Esophagus (tissue), 2 donors: ENCODE data around the gene STRIP2. TPM values are rescaled to one million over a fixed set of nuclear protein-coding genes. Genes with fewer than 3 reads are reported as not detected.

Experiments
- H3K27ac ChIP-seq, 2 donors: one replicate each; pipeline ENCODE4 v1.5.1; 2013; ENCODE audit warnings: low read depth in 2 of 2, mild to moderate bottlenecking in 2 of 2, inconsistent platforms in 1 of 2, low read length in 1 of 2, moderate library complexity in 1 of 2
- H3K27me3 ChIP-seq, 2 donors: one replicate each; pipeline ENCODE4 v1.6.1; 2013; ENCODE audit warnings: low read length in 2 of 2, control low read depth in 1 of 2, mild to moderate bottlenecking in 1 of 2; ENCODE audit not compliant: insufficient read depth in 2 of 2, control insufficient read depth in 1 of 2
- H3K36me3 ChIP-seq, 2 donors: one replicate each; pipeline ENCODE4 v1.6.1; 2013; ENCODE audit warnings: low read length in 1 of 2; ENCODE audit not compliant: control insufficient read depth in 2 of 2, insufficient read depth in 2 of 2
- H3K4me1 ChIP-seq, 2 donors: one replicate each; pipeline ENCODE4 v1.6.1; 2013; ENCODE audit warnings: low read length in 1 of 2; ENCODE audit not compliant: control insufficient read depth in 2 of 2, insufficient read depth in 2 of 2
- H3K4me3 ChIP-seq, 2 donors: one replicate each; pipeline ENCODE4 v1.5.1; 2013; ENCODE audit warnings: low read length in 2 of 2, mild to moderate bottlenecking in 2 of 2, low read depth in 1 of 2, moderate library complexity in 1 of 2
- H3K9me3 ChIP-seq, 2 donors: one replicate each; pipeline ENCODE4 v1.6.1; 2013; ENCODE audit warnings: mild to moderate bottlenecking in 2 of 2, low read depth in 1 of 2, low read length in 1 of 2, moderate library complexity in 1 of 2; ENCODE audit not compliant: control insufficient read depth in 2 of 2, insufficient read depth in 1 of 2
- WGBS, 2 donors: extraction: QIAGEN DNeasy Blood & Tissue Kit; methylation state at CpG; one replicate each; pipeline ENCODE4 v1.1.7; 2013; 5-methylcytosine and 5-hydroxymethylcytosine counted together
- polyA plus RNA-seq, 2 donors: library from polyadenylated mRNA; stranded (reverse); fragments of 200-250 nt; gene quantifications; one replicate each; pipeline ENCODE4 v1.2.3, GENCODE V29; 2013
- donor health status: healthy with polysubstance abuse.
- donor health status: Bipolar disorder and iron deficiency.

Gene STRIP2
- polyA plus RNA-seq, 2 donors: 0.78 to 1.0 TPM

GRCh38 chr7:129417073-129417472 is 17.2 kb upstream of the STRIP2 start:
- H3K36me3 ChIP-seq: no peaks in the 10 kb centered on the region
- H3K4me3 ChIP-seq: no peak overlapping the region
- no peaks in the 10 kb centered on the region for H3K27me3 ChIP-seq
- no peaks in the 10 kb centered on the region for H3K4me1 ChIP-seq
- no peak overlapping the region for H3K27ac ChIP-seq
- 91 to 93% methylated on average over 5 of the region's 5 CpGs for WGBS, 2 donors
- H3K9me3 ChIP-seq: no peaks in the 10 kb centered on the region

- H3K27me3 ChIP-seq: no peaks in the 10 kb centered on the region
- WGBS, 2 donors: 43 to 53% methylated on average over 2 of the region's 2 CpGs
- no peak overlapping the region for H3K4me3 ChIP-seq
- no peaks in the 10 kb centered on the region for H3K4me1 ChIP-seq
- no peaks in the 10 kb centered on the region for H3K9me3 ChIP-seq
- H3K36me3 ChIP-seq: peaks cover 0 to 9% of the 10 kb centered on the region in 2 donors
- no peak overlapping the region for H3K27ac ChIP-seq
Observed at GRCh38 chr7:129421717-129422250, 12.4 kb upstream of the STRIP2 start.

DNA sequence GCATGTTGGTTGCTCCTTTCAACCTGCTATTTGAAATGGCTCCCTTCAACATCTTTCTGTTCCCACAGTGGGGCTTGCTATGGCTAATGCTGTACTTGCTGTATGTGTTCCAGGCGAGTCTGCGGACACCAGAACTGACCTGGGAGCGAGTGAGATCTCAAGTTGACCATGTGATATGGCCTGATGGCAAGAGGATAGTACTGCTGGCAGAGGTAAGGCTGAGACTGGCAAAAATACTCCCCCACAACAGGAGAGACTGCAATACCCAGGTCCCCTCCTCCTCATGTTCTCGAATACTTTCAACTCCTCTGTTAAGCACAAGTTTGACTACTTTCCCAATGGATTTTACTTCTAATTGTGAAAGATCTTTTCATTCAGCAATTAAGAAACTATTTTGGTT is 11.5 kb upstream of the STRIP2 start:
- H3K36me3 ChIP-seq: peaks cover 4 to 9% of the 10 kb centered on the region in 2 donors
- no peaks in the 10 kb centered on the region for H3K4me1 ChIP-seq
- no peaks in the 10 kb centered on the region for H3K27me3 ChIP-seq
- no peaks in the 10 kb centered on the region for H3K9me3 ChIP-seq
- H3K27ac ChIP-seq: no peak overlapping the region
- no peak overlapping the region for H3K4me3 ChIP-seq
- WGBS, 2 donors: 96 to 97% methylated on average over 4 of the region's 4 CpGs

DNA sequence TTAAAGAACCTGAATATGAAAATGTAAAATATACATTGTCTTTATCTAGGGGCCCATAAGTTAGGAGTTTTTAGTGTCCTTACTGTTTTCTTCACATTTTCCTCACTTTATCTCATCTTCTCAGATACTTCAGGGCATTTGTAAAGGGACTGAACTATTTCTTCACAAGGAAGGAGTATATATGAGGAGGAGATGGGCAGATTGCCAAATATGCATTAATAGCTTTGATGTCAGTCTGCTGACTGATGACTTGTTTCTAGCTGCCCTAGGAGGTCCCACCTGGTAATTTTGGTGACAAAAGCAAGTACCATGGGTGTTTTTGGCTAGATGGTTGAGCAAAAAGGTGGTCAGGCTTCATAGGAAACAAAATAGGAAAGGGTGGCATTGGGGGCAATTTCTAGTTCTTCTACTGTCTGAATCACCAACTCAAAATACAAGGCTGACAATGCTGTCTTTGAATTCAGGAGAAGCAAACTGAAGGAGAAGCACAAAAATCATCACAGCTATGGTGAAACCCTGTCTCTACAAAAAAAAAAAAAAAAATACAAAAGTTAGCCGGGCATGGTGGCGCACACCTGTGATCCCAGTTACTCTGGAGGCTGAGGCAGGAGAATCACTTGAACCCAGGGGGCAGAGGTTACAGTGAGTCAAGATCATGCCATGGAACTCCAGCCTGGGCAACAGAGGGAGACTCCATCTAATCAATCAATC is 10.4 kb upstream of the STRIP2 start:
- WGBS, 2 donors: 98 to 100% methylated on average over 1 to 2 of the region's 2 CpGs
- no peak overlapping the region for H3K4me3 ChIP-seq
- H3K4me1 ChIP-seq: no peaks in the 10 kb centered on the region
- peaks cover 4 to 9% of the 10 kb centered on the region in 2 donors for H3K36me3 ChIP-seq
- H3K27me3 ChIP-seq: no peaks in the 10 kb centered on the region
- H3K9me3 ChIP-seq: no peaks in the 10 kb centered on the region
- no peak overlapping the region for H3K27ac ChIP-seq

DNA sequence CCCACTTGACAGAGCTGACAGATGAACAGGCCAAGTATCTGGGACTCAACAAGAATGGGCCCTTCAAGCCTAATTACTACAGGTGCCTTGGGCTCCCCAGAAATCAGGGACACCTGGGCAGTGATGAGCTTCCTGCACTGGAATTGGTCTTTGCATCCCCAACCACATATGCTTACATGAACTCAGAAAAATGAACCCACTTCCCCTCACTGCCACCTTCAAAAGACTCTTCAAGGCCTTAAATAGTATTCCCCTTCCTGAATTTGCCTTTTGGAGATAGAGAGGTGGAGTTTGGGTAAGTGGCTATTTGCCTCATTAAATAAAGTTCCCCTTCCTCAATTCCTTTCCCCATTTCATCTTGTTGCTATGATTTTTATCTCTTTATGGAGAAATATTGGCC is 7.8 kb upstream of the STRIP2 start:
- peaks cover 4 to 9% of the 10 kb centered on the region in 2 donors for H3K36me3 ChIP-seq
- H3K9me3 ChIP-seq: no peaks in the 10 kb centered on the region

DNA sequence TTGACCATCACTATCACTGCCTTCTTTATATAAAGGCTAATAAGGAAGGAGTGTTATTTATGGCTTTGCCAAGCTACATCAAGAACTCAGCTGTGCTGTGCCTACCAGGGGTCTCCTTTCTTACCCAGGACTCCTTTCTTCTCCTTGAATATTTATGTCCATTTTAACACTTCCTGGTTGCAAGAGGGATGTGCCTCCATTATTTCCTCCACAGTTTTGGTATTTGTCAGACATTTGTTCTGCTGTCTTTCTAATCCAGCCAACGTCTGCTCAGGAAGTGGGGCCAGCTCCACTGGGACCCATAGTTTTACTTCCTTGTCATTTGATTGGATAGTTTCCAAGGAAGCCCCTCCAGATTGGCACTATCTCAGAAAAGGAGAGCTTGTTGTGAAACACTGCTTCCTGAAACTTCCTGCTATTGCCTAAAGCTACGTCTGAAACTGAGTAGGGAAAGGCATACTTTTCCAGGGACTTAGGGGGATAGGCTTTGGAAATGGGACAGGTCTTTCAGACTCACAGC is 6.6 kb upstream of the STRIP2 start:
- 57 to 58% methylated on average over 2 of the region's 2 CpGs for WGBS, 2 donors
- H3K4me1 ChIP-seq: no peaks in the 10 kb centered on the region
- no peak overlapping the region for H3K27ac ChIP-seq
- peaks cover 4 to 8% of the 10 kb centered on the region in 2 donors for H3K36me3 ChIP-seq
- no peak overlapping the region for H3K4me3 ChIP-seq
- H3K9me3 ChIP-seq: no peaks in the 10 kb centered on the region
- H3K27me3 ChIP-seq: no peaks in the 10 kb centered on the region

More for the DNA sequence above, 7.8 kb upstream of the STRIP2 start:
- Histone ChIP-seq H3K27ac (no peak overlapping the region), H3K27me3 (no peaks in the 10 kb centered on the region), H3K4me1 (no peaks in the 10 kb centered on the region), H3K4me3 (no peak overlapping the region)

- no peaks in the 10 kb centered on the region for H3K9me3 ChIP-seq
- no peak overlapping the region for H3K4me3 ChIP-seq
- peaks cover 0 to 2% of the 10 kb centered on the region in 2 donors for H3K36me3 ChIP-seq
- no peaks in the 10 kb centered on the region for H3K27me3 ChIP-seq
- 77 to 81% methylated on average over 8 of the region's 8 CpGs for WGBS, 2 donors
- peaks cover 0 to 3% of the 10 kb centered on the region in 2 donors for H3K4me1 ChIP-seq
- H3K27ac ChIP-seq: no peak overlapping the region
Observed at GRCh38 chr7:129431911-129432643, 2.2 kb upstream of the STRIP2 start.

DNA sequence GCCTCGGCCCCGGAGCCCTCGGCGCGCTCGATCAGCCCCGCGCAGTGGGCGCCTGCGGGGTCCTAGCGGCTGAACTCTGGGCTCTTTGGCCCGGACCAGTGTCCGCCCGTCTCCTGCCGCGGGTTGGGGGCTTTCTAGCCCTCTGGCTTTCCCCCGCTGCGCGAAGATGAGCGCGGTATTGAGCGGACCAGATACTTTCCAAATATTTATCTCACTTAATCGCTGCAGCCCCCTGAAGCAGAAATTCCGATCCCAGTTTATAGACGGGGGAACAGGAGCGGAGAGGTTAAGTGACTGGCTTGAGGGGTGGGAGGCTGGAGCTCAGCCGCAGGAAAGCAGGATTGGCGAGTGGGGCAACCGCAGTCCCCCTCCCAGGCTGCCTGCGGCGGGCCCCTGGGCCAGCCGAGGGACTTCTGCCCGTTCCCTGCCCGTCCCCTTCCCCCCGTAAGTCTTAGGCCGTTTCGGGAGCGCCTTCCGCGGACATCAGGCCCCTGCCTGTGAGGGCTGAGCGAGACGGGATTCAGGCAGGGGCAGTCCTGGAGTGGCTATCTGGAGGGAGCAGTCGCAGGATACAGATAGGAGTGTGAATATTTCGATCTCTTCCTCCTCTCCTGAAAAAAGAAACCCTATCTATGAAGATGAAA is 565 bp downstream of the STRIP2 start:
- Histone ChIP-seq H3K27ac (peak overlapping the region in 1 of 2 donors; percentile 47), H3K4me3 (peak overlapping the region; percentile 57 to 74)
- 1 to 2% methylated on average over 44 of the region's 44 CpGs for WGBS, 2 donors

DNA sequence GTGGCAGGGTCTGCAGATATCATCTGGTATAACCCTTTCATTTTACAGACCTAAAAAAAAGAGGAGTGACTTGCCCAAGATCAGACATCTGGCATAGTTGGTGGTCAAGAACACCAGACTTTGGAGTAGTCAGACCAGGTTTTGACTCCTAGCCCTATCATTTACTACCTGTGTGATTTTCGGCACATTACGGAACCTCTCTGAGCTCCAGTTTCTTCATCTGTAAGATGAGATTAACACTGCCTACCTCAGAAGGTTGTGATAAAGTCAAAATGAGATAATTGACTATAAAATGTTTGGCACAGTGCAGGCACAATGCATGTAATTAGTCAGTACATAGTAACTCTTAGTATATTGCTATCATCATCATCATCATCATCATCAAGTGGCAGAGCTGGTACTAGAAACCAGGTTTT is 1.2 kb downstream of the STRIP2 start:
- H3K9me3 ChIP-seq: no peaks in the 10 kb centered on the region
- peaks cover 0 to 3% of the 10 kb centered on the region in 2 donors for H3K4me1 ChIP-seq
- no peak overlapping the region for H3K27ac ChIP-seq
- H3K27me3 ChIP-seq: no peaks in the 10 kb centered on the region
- peak overlapping the region in 1 of 2 donors; percentile 57 for H3K4me3 ChIP-seq
- no peaks in the 10 kb centered on the region for H3K36me3 ChIP-seq
- WGBS, 2 donors: 89 to 91% methylated on average over 2 of the region's 2 CpGs

More for the DNA sequence above, 565 bp downstream of the STRIP2 start:
- Histone ChIP-seq H3K4me1 (peaks cover 0 to 3% of the 10 kb centered on the region in 2 donors), H3K27me3 (no peaks in the 10 kb centered on the region), H3K36me3 (no peaks in the 10 kb centered on the region), H3K9me3 (no peaks in the 10 kb centered on the region)
